PC-3 (cell line): ENCODE results near the gene EIF4A2. TPM values are rescaled to one million over a fixed set of nuclear protein-coding genes. Genes with fewer than 3 reads are reported as not detected.

Experiments used
- ATAC-seq: fragments of 200-7000 bp; cut with Tn5 transposase; 2 replicates; pipeline ENCODE4 v1.9.1; 2020; ENCODE audit warnings: mild to moderate bottlenecking, moderate library complexity
- BruUV-seq: library from RNA; stranded (reverse); fragments of 400-500 nt; replicated peaks from 2 replicates; lab custom pipeline; 2021; lab: Mats Ljungman, UMichigan
- CTCF ChIA-PET: fragments of 300-600 bp; sonication (Branson Sonifier 250); formaldehyde crosslinking; loops from one replicate; lab custom pipeline; 2022; ENCODE audit warnings: antibody characterized with exemption; lab: Charles Lee
- POLR2A ChIA-PET: fragments of 300-600 bp; sonication (Branson Sonifier 250); formaldehyde crosslinking; loops from one replicate; lab custom pipeline; 2022; ENCODE audit warnings: antibody characterized with exemption; ENCODE audit not compliant: unreplicated experiment; lab: Charles Lee
- DNase-seq: peaks from one replicate; pipeline ENCODE4 v3.0.0-alpha.2; 2015
- H2AFZ ChIP-seq: fragments of 300-600 bp; sonication (generic); 2 replicates; pipeline ENCODE4 v1.6.0; 2016; ENCODE audit warnings: antibody characterized with exemption, low read length
- H3F3A ChIP-seq: fragments of 300-600 bp; sonication (generic); one replicate; pipeline ENCODE4 v1.6.0; 2017; ENCODE audit warnings: antibody characterized with exemption, low read length, control low read depth, mild to moderate bottlenecking; ENCODE audit not compliant: unreplicated experiment
- H3K27ac ChIP-seq: fragments of 300-600 bp; sonication (generic); 2 replicates; pipeline ENCODE4 v1.5.1; 2016; ENCODE audit warnings: mild to moderate bottlenecking, low read length
- H3K27me3 ChIP-seq: fragments of 300-600 bp; sonication (generic); 2 replicates; pipeline ENCODE4 v1.6.1; 2016; ENCODE audit warnings: low read length, mixed read lengths
- H3K36me3 ChIP-seq: fragments of 300-600 bp; sonication (generic); 2 replicates; pipeline ENCODE4 v1.6.1; 2016; ENCODE audit warnings: low read depth, mixed run types, low read length, mixed read lengths
- H3K4me1 ChIP-seq: fragments of 300-600 bp; sonication (generic); 2 replicates; pipeline ENCODE4 v1.5.1; 2016; ENCODE audit warnings: low read length; ENCODE audit not compliant: insufficient read depth
- H3K4me2 ChIP-seq: fragments of 300-600 bp; sonication (generic); 2 replicates; pipeline ENCODE4 v1.6.0; 2016; ENCODE audit warnings: low read length
- H3K4me3 ChIP-seq: fragments of 300-600 bp; sonication (generic); 2 replicates; pipeline ENCODE4 v1.5.1; 2016; ENCODE audit warnings: mild to moderate bottlenecking, low read length, mixed read lengths
- H3K79me2 ChIP-seq: fragments of 300-600 bp; sonication (generic); 2 replicates; pipeline ENCODE4 v1.6.1; 2017; ENCODE audit warnings: low read length, mixed read lengths
- H3K9ac ChIP-seq: fragments of 300-600 bp; sonication (generic); 2 replicates; pipeline ENCODE4 v1.6.0; 2016; ENCODE audit warnings: mild to moderate bottlenecking, low read length
- H3K9me2 ChIP-seq: fragments of 300-600 bp; sonication (generic); replicated peaks from 2 replicates; pipeline ENCODE4 v1.6.1; 2016; ENCODE audit warnings: mixed run types, low read length, mixed read lengths
- H3K9me3 ChIP-seq: fragments of 300-600 bp; sonication (generic); 2 replicates; pipeline ENCODE4 v1.6.1; 2016; ENCODE audit warnings: low read length, mixed read lengths
- H4K20me1 ChIP-seq: fragments of 300-600 bp; sonication (generic); 2 replicates; pipeline ENCODE4 v1.6.1; 2016; ENCODE audit warnings: low read length, mixed read lengths
- CTCF ChIP-seq: fragments of 300-600 bp; sonication (generic); conservative IDR thresholded peaks from 2 replicates; pipeline ENCODE4 v1.5.1; 2017; ENCODE audit warnings: antibody characterized with exemption, low read depth, mild to moderate bottlenecking, low read length
- EZH2 ChIP-seq: fragments of 300-600 bp; sonication (generic); IDR thresholded peaks from one replicate; pipeline ENCODE4 v1.6.1; 2017; ENCODE audit warnings: antibody characterized with exemption, mild to moderate bottlenecking, low read length; ENCODE audit not compliant: unreplicated experiment
- EZH2phosphoT487 ChIP-seq: fragments of 300-600 bp; sonication (generic); IDR thresholded peaks from 2 replicates; pipeline ENCODE4 v1.6.1; 2018; ENCODE audit warnings: mild to moderate bottlenecking, antibody characterized with exemption, low read length, borderline replicate concordance
- intact Hi-C: fragments of 100-400 bp; cut with micrococcal nuclease; formaldehyde crosslinking; loops from 2 replicates; pipeline ENCODE4 v1.9.0; 2023
- total RNA-seq: library from RNA; depleted of rRNA; stranded (reverse); fragments of >200 nt; gene quantifications from 2 replicates; pipeline ENCODE4 v1.2.3, GENCODE V29; 2014

The EIF4A2 gene
- total RNA-seq, 1 experiment from 2014 or later, result 233 TPM

- Histone ChIP-seq H3K4me2 (peak overlapping the region; percentile 84), H3K9ac (peak overlapping the region; percentile 99), H3K4me1 (peaks cover 26% of the 10 kb centered on the region), H3K9me2 (no peaks in the 10 kb centered on the region), H3K79me2 (peaks cover 55% of the 10 kb centered on the region), H3F3A (peaks cover 33% of the 10 kb centered on the region), H3K27me3 (no peaks in the 10 kb centered on the region), H3K4me3 (peak overlapping the region; percentile 100), H3K36me3 (peaks cover 41% of the 10 kb centered on the region), H2AFZ (peak overlapping the region; percentile 77), H4K20me1 (peaks cover 41% of the 10 kb centered on the region), H3K27ac (peak overlapping the region; percentile 73), H3K9me3 (no peaks in the 10 kb centered on the region)
- ATAC-seq, result peak; percentile 21
- no peak for DNase-seq
- POLR2A ChIA-PET, result interaction anchor here (0.5 to 1.3 kb wide), 5 partner anchors 58 to 809 kb away, joined by 3 to 9 read pairs (median 4); no protein-coding TSS in a partner anchor
- intact Hi-C loops, result loop anchor here (1.0 to 10.0 kb wide), 4 partner anchors 30 to 678 kb away; partner anchors contain the start of genes ETV5 and TBCCD1
- CTCF ChIA-PET, result no interaction called here
- BruUV-seq, result TSS peak; percentile 92
- no peak for TF ChIP-seq CTCF
- no peak for TF ChIP-seq EZH2
- TF ChIP-seq EZH2phosphoT487, result no peak
These were observed 777 bp upstream of the EIF4A2 start for GRCh38 chr3:186782542-186783057.

GRCh38 chr3:186783731-186784515 lies 546 bp downstream of the EIF4A2 start:
- Histone ChIP-seq H2AFZ (peak overlapping the region; percentile 77; the same call in 1 of the 2 replicates), H3K36me3 (peaks cover 55% of the 10 kb centered on the region), H3K27ac (peak overlapping the region; percentile 73), H3K9me3 (no peaks in the 10 kb centered on the region), H3K27me3 (no peaks in the 10 kb centered on the region), H3K4me2 (peak overlapping the region; percentile 84), H3F3A (peaks cover 46% of the 10 kb centered on the region), H3K79me2 (peaks cover 68% of the 10 kb centered on the region), H3K9ac (peak overlapping the region; percentile 99), H4K20me1 (peaks cover 54% of the 10 kb centered on the region), H3K4me3 (peak overlapping the region; percentile 100), H3K9me2 (no peaks in the 10 kb centered on the region), H3K4me1 (peaks cover 31% of the 10 kb centered on the region)
- BruUV-seq, result TSS peak; percentile 55
- POLR2A ChIA-PET, result interaction anchor here (0.5 to 1.2 kb wide), 4 partner anchors 86 to 500 kb away, joined by 3 to 4 read pairs (median 4); partner anchors contain the start of gene DNAJB11
- ATAC-seq (peak; percentile 56), DNase-seq (peak; percentile 58)
- CTCF ChIA-PET, result interaction anchor here (0.7 kb wide), 1 partner anchor 167 kb away, joined by 4 read pairs; no protein-coding TSS in a partner anchor
- intact Hi-C loops, result loop anchor here (2.0 to 10.0 kb wide), 3 partner anchors 31 to 679 kb away; partner anchors contain the start of genes ETV5 and TBCCD1
- TF ChIP-seq EZH2phosphoT487 (no peak), EZH2 (no peak), CTCF (no peak)
